ENCODE measurements around the gene LGALS12. TPM values are rescaled to one million over a fixed set of nuclear protein-coding genes. Genes with fewer than 3 reads are reported as not detected.

LGALS12 gene
- total RNA-seq, 1 donor from 2014 or later, result not detected

DNA sequence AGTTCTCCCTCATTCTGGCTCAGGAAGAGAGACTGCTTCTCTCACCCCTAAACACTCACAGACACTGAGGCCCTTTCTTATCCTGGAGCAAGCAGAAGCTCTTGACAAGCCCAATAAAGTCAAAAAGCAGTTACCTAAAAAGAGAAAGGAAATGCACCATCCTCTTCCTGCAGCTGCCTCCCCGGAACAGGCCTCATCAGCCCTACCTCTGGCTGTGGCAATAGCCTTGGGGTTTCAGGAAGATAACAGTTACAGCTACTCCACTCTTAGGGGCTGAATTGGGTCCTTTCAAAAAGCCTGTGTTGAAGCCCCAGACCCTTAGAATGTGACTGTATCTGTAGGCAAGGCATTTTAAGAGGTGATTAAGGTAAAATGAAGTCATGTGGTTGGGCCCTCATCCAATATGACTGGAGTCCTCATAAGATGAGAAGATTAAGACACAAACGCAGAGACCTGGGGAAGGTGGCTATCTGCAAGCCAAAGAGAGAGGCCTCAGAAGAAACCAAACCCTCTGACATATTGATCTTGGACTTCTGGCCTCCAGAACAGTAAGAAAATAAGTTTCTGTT lies 3.5 kb upstream of the LGALS12 start:
- Histone ChIP-seq H3K4me3 (ENCODE audit: insufficient read depth, low read depth, low read length) (no peak overlapping the region), H3K79me2 (ENCODE audit: insufficient read depth, low read length) (no peaks in the 10 kb centered on the region), H3K4me1 (ENCODE audit: insufficient read depth, low read length) (no peaks in the 10 kb centered on the region), H3K27me3 (ENCODE audit: insufficient read depth, low read length) (no peaks in the 10 kb centered on the region), H4K20me1 (ENCODE audit: insufficient read depth, low read length) (no peaks in the 10 kb centered on the region), H3K27ac (ENCODE audit: low read depth, low read length) (no peak overlapping the region), H3K9ac (ENCODE audit: low read length) (no peak overlapping the region), H3K36me3 (ENCODE audit: insufficient read depth, low read length) (no peaks in the 10 kb centered on the region), H3K9me3 (ENCODE audit: insufficient read depth, low read depth, low read length) (peaks cover 10% of the 10 kb centered on the region), H3K4me2 (ENCODE audit: low read length) (no peak overlapping the region), H2AFZ (ENCODE audit: low read depth, low read length) (no peak overlapping the region)
- FAIRE-seq (no peak), DNase-seq (ENCODE audit: low read depth) (no peak)
- no peak for TF ChIP-seq CTCF (IDR thresholded peaks at IDR 0.05; ENCODE audit: insufficient read depth, low read depth, low read length)
- TF ChIP-seq EZH2 (IDR thresholded peaks at IDR 0.05; ENCODE audit: insufficient read depth, low read length), result no peak
- Mint-ChIP-seq H3K27ac (ENCODE audit: unreplicated experiment) (no peak overlapping the region), H3K9me3 (ENCODE audit: unreplicated experiment) (peaks cover 25% of the 10 kb centered on the region), H3K4me3 (ENCODE audit: unreplicated experiment) (no peak overlapping the region), H3K27me3 (ENCODE audit: low read depth, unreplicated experiment) (peaks cover 11% of the 10 kb centered on the region), H3K4me1 (ENCODE audit: low read depth, unreplicated experiment) (no peaks in the 10 kb centered on the region), H3K36me3 (ENCODE audit: low read depth, unreplicated experiment) (peaks cover 4% of the 10 kb centered on the region)

DNA sequence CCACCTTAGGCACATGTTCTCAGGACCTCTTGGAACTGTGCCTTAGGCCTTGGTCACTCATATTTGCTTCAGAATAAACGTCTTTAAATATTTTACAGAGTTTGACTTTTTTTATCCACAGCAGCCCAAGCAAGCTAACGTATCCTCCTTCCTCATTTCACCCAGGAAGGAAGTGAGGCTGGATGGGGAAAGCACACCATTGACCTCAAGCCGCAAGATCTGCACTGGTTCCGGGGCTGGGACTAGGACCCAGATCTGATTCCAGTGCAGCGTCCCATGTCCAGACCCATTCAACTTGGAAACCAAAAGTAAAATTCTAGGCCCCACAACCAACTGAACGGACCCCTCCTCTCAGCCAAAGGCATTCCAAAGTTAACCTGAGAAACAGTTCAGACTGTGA lies 2.4 kb upstream of the LGALS12 start:
- no peak for TF ChIP-seq EZH2 (IDR thresholded peaks at IDR 0.05; ENCODE audit: insufficient read depth, low read length)
- no peak overlapping the region for H3K27ac Mint-ChIP-seq (ENCODE audit: unreplicated experiment)
- Histone ChIP-seq H2AFZ (ENCODE audit: low read depth, low read length) (no peak overlapping the region), H3K9ac (ENCODE audit: low read length) (no peak overlapping the region), H3K27ac (ENCODE audit: low read depth, low read length) (no peak overlapping the region), H4K20me1 (ENCODE audit: insufficient read depth, low read length) (no peaks in the 10 kb centered on the region), H3K4me2 (ENCODE audit: low read length) (no peak overlapping the region), H3K4me3 (ENCODE audit: insufficient read depth, low read depth, low read length) (no peak overlapping the region), H3K4me1 (ENCODE audit: insufficient read depth, low read length) (no peaks in the 10 kb centered on the region), H3K36me3 (ENCODE audit: insufficient read depth, low read length) (no peaks in the 10 kb centered on the region), H3K27me3 (ENCODE audit: insufficient read depth, low read length) (no peaks in the 10 kb centered on the region), H3K9me3 (ENCODE audit: insufficient read depth, low read depth, low read length) (peaks cover 7% of the 10 kb centered on the region), H3K79me2 (ENCODE audit: insufficient read depth, low read length) (no peaks in the 10 kb centered on the region)
- H3K27me3 Mint-ChIP-seq (ENCODE audit: low read depth, unreplicated experiment), result peaks cover 13% of the 10 kb centered on the region
- no peaks in the 10 kb centered on the region for H3K4me1 Mint-ChIP-seq (ENCODE audit: low read depth, unreplicated experiment)
- FAIRE-seq (no peak), DNase-seq (ENCODE audit: low read depth) (no peak)
- H3K9me3 Mint-ChIP-seq (ENCODE audit: unreplicated experiment), result peaks cover 21% of the 10 kb centered on the region
- no peak overlapping the region for H3K4me3 Mint-ChIP-seq (ENCODE audit: unreplicated experiment)
- H3K36me3 Mint-ChIP-seq (ENCODE audit: low read depth, unreplicated experiment), result peaks cover 4% of the 10 kb centered on the region

- no peak overlapping the region for H3K4me2 ChIP-seq (ENCODE audit: low read length)
Measured at GRCh38 chr11:63504054-63504453, 1.8 kb upstream of the LGALS12 start.

More at GRCh38 chr11:63504054-63504453, 1.8 kb upstream of the LGALS12 start:
- Histone ChIP-seq H3K9me3 (ENCODE audit: insufficient read depth, low read depth, low read length) (peaks cover 7% of the 10 kb centered on the region), H3K79me2 (ENCODE audit: insufficient read depth, low read length) (no peaks in the 10 kb centered on the region), H3K36me3 (ENCODE audit: insufficient read depth, low read length) (no peaks in the 10 kb centered on the region), H3K27ac (ENCODE audit: low read depth, low read length) (no peak overlapping the region), H2AFZ (ENCODE audit: low read depth, low read length) (no peak overlapping the region), H3K27me3 (ENCODE audit: insufficient read depth, low read length) (no peaks in the 10 kb centered on the region), H4K20me1 (ENCODE audit: insufficient read depth, low read length) (no peaks in the 10 kb centered on the region), H3K4me1 (ENCODE audit: insufficient read depth, low read length) (no peaks in the 10 kb centered on the region), H3K9ac (ENCODE audit: low read length) (no peak overlapping the region), H3K4me3 (ENCODE audit: insufficient read depth, low read depth, low read length) (no peak overlapping the region)
- H3K36me3 Mint-ChIP-seq (ENCODE audit: low read depth, unreplicated experiment), result peaks cover 4% of the 10 kb centered on the region
- no peak for FAIRE-seq
- TF ChIP-seq EZH2 (IDR thresholded peaks at IDR 0.05; ENCODE audit: insufficient read depth, low read length) (no peak), CTCF (IDR thresholded peaks at IDR 0.05; ENCODE audit: insufficient read depth, low read depth, low read length) (no peak)
- no peak overlapping the region for H3K4me3 Mint-ChIP-seq (ENCODE audit: unreplicated experiment)
- no peak overlapping the region for H3K27ac Mint-ChIP-seq (ENCODE audit: unreplicated experiment)
- peaks cover 13% of the 10 kb centered on the region for H3K27me3 Mint-ChIP-seq (ENCODE audit: low read depth, unreplicated experiment)
- H3K9me3 Mint-ChIP-seq (ENCODE audit: unreplicated experiment), result peaks cover 18% of the 10 kb centered on the region
- H3K4me1 Mint-ChIP-seq (ENCODE audit: low read depth, unreplicated experiment), result no peaks in the 10 kb centered on the region
- no peak for DNase-seq (ENCODE audit: low read depth)

Measured in astrocyte (in vitro differentiated cells and primary cell).